GM19351 (cell line): Measurements from ENCODE around the gene ATG4B.
"Not testable (repeated sequence)": the region's sequence is repeated elsewhere in the genome, so short reads cannot be mapped to it uniquely, and the experiment has no call there.

Experiments
- ATAC-seq: cut with Tn5 transposase; IDR thresholded peaks from one replicate; pipeline ENCODE4 v1.9.1; 2021; ENCODE audit warnings: mild to moderate bottlenecking, moderate library complexity; ENCODE audit not compliant: unreplicated experiment

ATG4B gene

GRCh38 chr2:241637018-241637794, at the start of gene ATG4B, which contains the start of gene THAP4:
TSS of gene ATG4B (plus strand) at chr2:241637693. CDS start at chr2:241637715, 22 bp downstream.
TSS of gene THAP4 (minus strand) at chr2:241637158. CDS start at chr2:241637017, 141 bp downstream.
- ATAC-seq = peak; percentile 61

- ATAC-seq = not testable (repeated sequence)
Observed at GRCh38 chr2:241589863-241590262, 47.6 kb upstream of the ATG4B start.

DNA sequence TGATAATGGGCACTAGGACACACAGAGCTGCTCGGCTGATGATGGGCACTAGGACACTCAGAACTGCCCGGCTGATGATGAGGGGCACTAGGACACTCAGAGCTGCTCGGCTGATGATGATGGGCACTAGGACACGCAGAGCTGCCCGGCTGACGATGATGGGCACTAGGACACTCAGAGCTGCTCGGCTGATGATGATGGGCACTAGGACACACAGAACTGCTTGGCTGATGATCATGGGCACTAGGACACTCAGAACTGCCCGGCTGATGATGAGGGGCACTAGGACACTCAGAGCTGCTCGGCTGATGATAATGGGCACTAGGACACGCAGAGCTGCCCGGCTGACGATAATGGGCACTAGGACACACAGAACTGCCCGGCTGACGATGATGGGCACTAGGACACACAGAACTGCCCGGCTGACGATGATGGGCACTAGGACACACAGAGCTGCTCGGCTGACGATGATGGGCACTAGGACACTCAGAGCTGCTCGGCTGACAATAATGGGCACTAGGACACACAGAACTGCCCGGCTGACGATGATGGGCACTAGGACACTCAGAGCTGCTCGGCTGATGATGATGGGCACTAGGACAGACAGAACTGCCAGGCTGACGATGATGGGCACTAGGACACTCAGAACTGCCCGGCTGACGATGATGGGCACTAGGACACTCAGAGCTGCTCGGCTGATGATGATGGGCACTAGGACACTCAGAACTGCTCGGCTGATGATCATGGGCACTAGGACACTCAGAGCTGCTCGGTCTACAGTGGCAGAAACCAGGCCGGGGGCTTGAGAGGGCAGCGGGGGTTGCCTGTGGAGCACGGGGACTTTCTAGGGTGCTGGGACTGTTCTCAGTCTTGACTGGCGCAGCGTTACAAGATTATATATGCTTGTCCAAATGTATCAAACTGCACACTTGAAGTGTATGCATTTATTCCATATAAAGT, 46.7 kb upstream of the ATG4B start:
- not testable (repeated sequence) for ATAC-seq

- ATAC-seq = no peak
Observed at GRCh38 chr2:241592126-241592845, 45.2 kb upstream of the ATG4B start.

GRCh38 chr2:241593271-241593670, 44.2 kb upstream of the ATG4B start:
- ATAC-seq = no peak

GRCh38 chr2:241595600-241596140, 41.8 kb upstream of the ATG4B start:
- ATAC-seq = no peak

DNA sequence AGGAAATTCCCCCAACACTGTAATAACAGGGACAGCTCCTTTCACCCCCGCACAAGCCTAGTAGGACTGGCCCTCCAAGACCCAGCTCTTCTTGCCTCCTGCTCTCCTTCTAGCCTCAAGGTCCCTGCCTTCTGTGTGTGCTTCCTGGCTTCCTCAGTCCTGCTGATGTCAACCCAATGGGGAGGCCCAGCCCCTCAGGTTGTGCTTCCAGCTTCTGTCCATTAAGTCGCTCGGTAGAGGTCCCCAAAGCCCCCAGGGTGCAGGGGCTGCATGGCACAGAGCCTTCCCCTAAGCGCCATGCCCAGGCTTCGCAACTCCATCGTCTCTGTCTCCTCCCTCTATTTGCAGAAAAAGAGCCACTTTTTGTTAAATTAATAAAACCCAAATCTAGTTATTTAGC, 39.9 kb upstream of the ATG4B start:
- ATAC-seq = no peak

GRCh38 chr2:241598061-241598460, 39.4 kb upstream of the ATG4B start:
- ATAC-seq = no peak

DNA sequence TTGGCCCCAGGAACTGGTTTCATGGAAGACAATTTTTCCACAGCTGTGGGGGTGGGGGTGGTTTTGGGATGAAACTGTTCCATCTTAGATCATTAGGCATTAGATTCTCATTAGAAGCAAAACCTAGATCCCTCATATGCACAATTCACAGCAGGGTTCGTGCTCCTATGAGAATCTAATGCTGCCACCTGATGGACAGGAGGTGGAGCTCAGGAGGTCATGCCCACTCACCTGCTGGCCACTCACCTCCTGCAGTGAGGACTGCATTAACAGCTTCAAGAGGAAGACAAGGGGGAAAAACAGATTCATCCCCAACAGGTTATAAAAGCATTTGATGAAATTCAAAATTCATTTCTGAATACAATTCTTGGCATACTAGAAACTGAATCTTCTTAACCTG, 39.0 kb upstream of the ATG4B start:
- ATAC-seq = no peak

DNA sequence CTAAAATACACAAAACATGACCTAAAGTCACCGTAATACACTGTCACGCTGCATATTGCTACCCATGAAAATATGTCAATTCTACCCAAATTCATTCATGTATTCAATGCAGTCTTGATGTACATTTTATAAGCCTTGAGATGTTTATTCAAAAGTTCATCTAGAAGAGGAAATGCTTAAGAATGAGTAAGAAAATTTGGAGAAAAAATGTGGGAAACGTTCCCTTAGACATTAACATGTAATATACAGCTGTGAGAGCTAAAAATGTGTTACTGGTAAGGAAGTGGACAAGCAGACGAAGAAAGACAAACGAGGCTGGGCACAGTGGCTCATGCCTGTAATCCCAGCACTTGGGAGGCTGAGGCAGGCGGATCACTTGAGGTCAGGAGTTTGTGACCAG, 37.9 kb upstream of the ATG4B start:
- no peak for ATAC-seq

DNA sequence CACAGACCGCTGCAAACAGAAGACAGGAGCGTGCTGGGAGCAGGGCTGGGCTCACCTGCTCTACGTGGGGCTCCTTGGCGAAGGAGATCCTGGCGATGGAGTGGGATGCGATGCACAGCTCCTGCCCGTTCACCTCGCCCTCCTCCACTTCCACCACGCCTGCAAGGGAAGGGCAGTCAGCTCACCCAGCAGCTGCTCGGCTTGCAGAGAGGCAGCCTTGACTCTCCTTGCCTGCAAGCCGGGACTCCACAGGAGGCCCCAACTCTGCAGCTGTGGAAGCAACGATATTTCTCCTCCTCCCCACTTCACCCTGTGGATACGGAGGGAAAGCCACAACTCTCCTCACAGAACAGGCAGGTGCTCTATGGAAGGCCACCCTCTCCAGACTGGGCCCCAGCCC, 35.7 kb upstream of the ATG4B start:
- ATAC-seq = no peak

DNA sequence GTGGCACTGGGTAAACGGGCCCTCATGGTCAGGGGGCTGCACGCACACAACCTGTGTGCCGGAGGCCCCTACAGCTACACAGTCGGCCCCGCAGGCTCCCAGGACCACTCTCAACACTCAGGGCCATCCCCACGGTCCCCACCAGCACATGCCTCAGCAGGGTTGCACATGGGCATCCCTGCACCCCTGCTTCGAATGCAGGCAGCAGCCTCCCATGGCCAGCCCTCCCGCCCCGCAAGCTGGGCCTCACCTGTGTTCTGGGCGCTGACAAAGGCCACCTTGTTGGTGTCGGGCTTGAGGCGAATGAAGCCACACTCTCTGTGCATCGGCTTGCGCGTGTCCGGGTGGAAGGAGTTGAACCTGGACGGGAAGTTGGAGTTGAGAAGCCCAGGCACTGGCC, 34.8 kb upstream of the ATG4B start:
- ATAC-seq = no peak

- ATAC-seq = no peak
Observed at GRCh38 chr2:241603686-241604085, 33.8 kb upstream of the ATG4B start.

GRCh38 chr2:241606186-241606585, 31.3 kb upstream of the ATG4B start:
- ATAC-seq = no peak

DNA sequence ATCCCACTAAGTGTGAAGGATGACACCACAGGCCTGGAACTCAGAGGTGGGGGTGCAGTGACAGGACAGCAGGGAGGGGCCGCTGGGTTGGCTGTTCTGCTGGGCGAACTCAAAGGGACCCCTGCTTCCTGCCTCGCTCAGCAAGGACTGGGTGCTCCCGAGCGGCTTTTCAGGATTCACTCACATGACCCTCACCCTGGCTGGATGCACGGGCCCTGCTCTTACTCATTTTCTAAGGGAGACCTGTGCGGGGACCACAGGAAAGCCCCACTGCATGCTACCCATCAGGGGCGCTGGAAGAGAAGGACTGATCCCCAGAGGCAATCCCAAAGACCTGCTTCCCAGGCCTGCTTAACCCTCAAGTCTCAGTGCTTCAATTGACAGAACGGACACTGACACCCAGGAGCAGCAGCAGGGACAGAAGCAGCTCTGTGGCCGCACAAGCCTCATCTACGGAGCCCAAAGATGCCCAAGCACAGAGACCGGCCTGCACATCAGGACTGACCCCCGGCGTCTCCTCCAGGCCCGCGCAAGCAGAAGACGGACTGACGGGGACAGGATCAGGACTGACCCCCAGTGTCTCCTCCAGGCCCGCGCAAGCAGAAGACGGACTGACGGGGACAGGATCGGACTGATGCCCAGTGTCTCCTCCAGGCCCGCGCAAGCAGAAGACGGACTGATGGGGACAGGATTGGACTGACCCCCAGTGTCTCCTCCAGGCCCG, 30.2 kb upstream of the ATG4B start:
- ATAC-seq = no peak

DNA sequence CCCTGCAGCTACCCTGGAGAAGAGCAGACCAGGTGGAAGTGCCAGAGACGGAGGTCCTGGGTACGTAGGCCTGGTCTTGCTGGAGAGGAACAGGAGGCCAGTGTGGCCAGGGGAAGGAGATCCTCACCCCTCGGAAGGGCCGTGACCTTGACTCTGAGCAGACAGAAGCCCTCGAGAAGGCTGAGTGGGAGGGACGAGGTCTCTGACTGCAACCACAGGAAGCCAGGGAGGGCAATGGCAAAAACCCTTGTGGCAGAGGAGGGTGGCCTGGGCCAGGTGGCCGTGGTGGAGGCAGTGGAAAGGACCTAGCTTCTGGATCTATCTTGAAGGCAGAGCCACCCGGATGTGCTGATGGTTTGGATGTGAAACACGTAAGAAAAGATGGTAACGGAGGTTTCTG, 28.6 kb upstream of the ATG4B start:
- ATAC-seq = no peak

DNA sequence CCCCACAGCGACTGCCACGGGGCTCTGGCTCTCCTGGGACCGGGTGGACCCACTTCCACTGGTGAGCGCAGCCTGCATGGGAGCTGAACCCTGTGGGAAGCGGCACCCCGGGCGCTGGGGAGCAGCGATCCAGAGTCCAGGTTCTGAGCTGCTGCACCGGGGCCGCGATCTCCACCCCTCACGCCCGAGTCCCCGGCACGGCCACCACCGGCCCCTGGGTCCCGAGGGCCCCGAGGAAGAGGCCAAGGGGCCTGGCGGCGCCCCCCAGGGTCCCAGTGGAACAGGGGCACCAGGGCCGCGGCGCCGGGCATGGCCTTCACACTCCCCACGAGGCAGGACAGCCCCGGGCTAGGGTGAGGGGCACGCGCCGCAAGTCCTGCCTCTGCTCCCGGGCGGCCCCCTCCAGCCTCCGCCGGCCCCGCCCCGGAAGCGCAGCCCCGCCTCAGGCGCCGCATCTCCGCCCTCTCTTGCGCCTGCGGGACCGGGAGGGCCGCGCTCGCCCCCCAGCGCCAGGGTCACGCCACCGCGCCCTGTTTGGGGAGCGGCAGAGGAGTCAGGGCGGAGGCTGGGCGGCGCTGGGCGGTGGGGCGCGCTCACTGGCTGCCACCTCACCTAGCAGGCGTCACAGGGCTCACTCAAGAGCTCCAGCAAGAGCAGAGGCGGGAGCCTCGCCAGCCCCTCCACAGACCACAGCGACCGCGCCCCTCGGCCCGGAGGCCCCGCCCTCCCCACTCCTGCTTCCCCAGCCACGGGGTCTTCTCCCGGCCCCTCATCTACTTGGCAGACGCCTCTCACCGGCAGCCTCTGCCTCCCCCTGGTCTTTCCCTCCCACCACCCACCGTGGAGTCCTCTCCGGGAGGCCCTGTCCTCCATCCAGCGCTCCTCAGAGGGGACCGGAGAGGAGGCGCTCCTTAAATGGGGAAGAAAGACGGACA, 27.4 kb upstream of the ATG4B start:
- ATAC-seq = peak; percentile 96

- no peak for ATAC-seq
Observed at GRCh38 chr2:241611062-241611461, 26.4 kb upstream of the ATG4B start.
